ENCODE data around the gene CAMK2N2. TPM values are rescaled to one million over a fixed set of nuclear protein-coding genes. Genes with fewer than 3 reads are reported as not detected.

The CAMK2N2 gene
- total RNA-seq, 1 donor from 2014 or later: 5.6 TPM

- peak; percentile 85 for DNase-seq (ENCODE audit: low read depth, low spot score)
- H3K36me3 Mint-ChIP-seq (ENCODE audit: low read depth): no peaks in the 10 kb centered on the region
- H3K27ac Mint-ChIP-seq (ENCODE audit: unreplicated experiment): no peak overlapping the region
- no peaks in the 10 kb centered on the region for H3K9me3 Mint-ChIP-seq
- H3K27me3 Mint-ChIP-seq (ENCODE audit: low read depth): peaks cover 10% of the 10 kb centered on the region
- peak; percentile 91 for TF ChIP-seq CTCF (conservative IDR thresholded peaks at IDR 0.05)
- peak overlapping the region; percentile 97 for H3K4me3 Mint-ChIP-seq
- H3K4me1 Mint-ChIP-seq: peaks cover 17% of the 10 kb centered on the region
Observed at GRCh38 chr3:184250167-184250828, 11.1 kb downstream of the CAMK2N2 start.

- H3K9me3 Mint-ChIP-seq: no peaks in the 10 kb centered on the region
- H3K27me3 Mint-ChIP-seq (ENCODE audit: low read depth): peaks cover 6% of the 10 kb centered on the region
- H3K4me1 Mint-ChIP-seq: peaks cover 17% of the 10 kb centered on the region
- peak; percentile 65 for TF ChIP-seq CTCF (conservative IDR thresholded peaks at IDR 0.05)
- H3K27ac Mint-ChIP-seq (ENCODE audit: unreplicated experiment): peak within 1 kb of the TSS; percentile 99
- peak; percentile 85 for DNase-seq (ENCODE audit: low read depth, low spot score)
- peak within 1 kb of the TSS; percentile 97 for H3K4me3 Mint-ChIP-seq
- no peaks in the 10 kb centered on the region for H3K36me3 Mint-ChIP-seq (ENCODE audit: low read depth)
Observed at GRCh38 chr3:184249412-184250166, 11.8 kb downstream of the CAMK2N2 start, which contains the start of gene EEF1AKMT4. TSS of gene EEF1AKMT4 (plus strand) at chr3:184249672. CDS start at chr3:184249695, 23 bp downstream.

DNA sequence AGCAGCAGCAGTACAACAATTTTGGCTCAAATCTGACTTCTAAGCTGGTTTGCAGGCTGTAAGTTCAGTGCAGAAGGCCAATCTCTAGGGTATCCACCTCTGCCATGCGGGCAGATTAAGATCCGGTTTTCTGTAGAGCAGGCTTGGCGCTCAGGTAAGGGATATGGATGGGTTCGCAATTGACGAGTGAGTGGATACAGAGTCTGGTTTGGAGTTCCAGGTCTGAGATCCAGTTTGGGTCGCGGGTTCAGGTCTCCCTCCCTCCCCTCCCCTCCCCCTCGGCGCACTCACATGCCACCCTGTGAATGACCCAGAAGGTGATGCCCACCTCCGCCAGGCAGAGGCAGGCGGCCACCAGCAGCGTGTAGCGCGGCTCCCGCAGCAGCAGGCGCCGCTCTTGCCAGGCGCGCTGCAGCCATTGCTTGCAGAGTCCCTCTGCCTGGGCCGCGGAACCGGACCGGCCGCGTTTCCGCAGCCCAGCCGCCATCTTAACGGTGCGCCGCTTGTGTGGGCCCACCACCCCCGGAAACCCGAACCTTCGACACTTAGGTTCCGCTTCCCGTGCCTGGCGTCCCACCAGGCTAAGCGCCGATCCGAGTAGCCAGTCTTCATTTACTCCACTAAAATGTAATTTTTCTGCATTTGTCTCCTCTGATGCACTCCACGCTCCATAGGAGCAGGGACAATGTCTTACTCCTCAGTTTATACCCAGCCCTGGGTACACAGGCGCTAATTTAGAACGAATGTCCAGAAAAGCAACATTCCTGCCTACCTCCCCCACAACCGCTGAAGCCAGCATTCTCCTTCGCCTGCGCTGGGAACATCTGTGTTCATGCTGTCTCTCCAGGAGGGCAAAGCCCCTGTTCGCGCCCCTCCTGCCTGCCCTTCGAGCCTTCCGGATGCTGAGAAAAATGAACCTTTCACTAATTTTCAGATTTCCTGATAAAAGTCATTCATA lies 12.6 kb downstream of the CAMK2N2 start, which contains the start of gene ALG3:
TSS of gene ALG3 (minus strand) at position 509 of the 958 bp plus-strand sequence. CDS start at position 487, 22 bp downstream.
- no peaks in the 10 kb centered on the region for H3K36me3 Mint-ChIP-seq (ENCODE audit: low read depth)
- no peaks in the 10 kb centered on the region for H3K9me3 Mint-ChIP-seq
- no peak for TF ChIP-seq CTCF (conservative IDR thresholded peaks at IDR 0.05)
- peaks cover 4% of the 10 kb centered on the region for H3K27me3 Mint-ChIP-seq (ENCODE audit: low read depth)
- H3K4me1 Mint-ChIP-seq: peaks cover 17% of the 10 kb centered on the region
- peak within 1 kb of the TSS; percentile 97 for H3K4me3 Mint-ChIP-seq
- DNase-seq (ENCODE audit: low read depth, low spot score): peak; percentile 83
- peak within 1 kb of the TSS; percentile 99 for H3K27ac Mint-ChIP-seq (ENCODE audit: unreplicated experiment)

- peaks cover 6% of the 10 kb centered on the region for H3K27me3 Mint-ChIP-seq (ENCODE audit: low read depth)
- TF ChIP-seq CTCF (conservative IDR thresholded peaks at IDR 0.05): no peak
- no peak overlapping the region for H3K4me3 Mint-ChIP-seq
- no peaks in the 10 kb centered on the region for H3K4me1 Mint-ChIP-seq
- DNase-seq (ENCODE audit: low read depth, low spot score): no peak
- H3K9me3 Mint-ChIP-seq: no peaks in the 10 kb centered on the region
- H3K36me3 Mint-ChIP-seq (ENCODE audit: low read depth): peaks cover 3% of the 10 kb centered on the region
- no peak overlapping the region for H3K27ac Mint-ChIP-seq (ENCODE audit: unreplicated experiment)
Observed at GRCh38 chr3:184242297-184242685, 19.1 kb downstream of the CAMK2N2 start.

Data from neural crest cell (in vitro differentiated cells).